Transverse colon (tissue), 4 donors: ENCODE data around the gene ATG16L1. TPM values are rescaled to one million over a fixed set of nuclear protein-coding genes. Genes with fewer than 3 reads are reported as not detected.

Experiments used
- DNase-seq: peaks from one replicate; pipeline ENCODE4 v3.0.0-alpha.2; 2019
- H3K27ac ChIP-seq, 4 donors: fragments of 200-600 bp; sonication (generic); 2 replicates each; pipeline ENCODE4 v1.5.1; 2016 to 2018; ENCODE audit warnings: inconsistent platforms in 4 of 4
- H3K27me3 ChIP-seq: fragments of 200-600 bp; sonication (generic); 2 replicates; pipeline ENCODE4 v1.5.1; 2017; ENCODE audit warnings: inconsistent platforms
- H3K36me3 ChIP-seq, 4 donors: fragments of 200-600 bp; sonication (generic); 2 replicates each; pipeline ENCODE4 v1.5.1; 2017 to 2019; ENCODE audit warnings: inconsistent platforms in 4 of 4
- H3K4me1 ChIP-seq, 4 donors: fragments of 200-600 bp; sonication (generic); 2 replicates each; pipeline ENCODE4 v1.5.1; 2017 to 2020; ENCODE audit warnings: inconsistent platforms in 4 of 4
- H3K4me3 ChIP-seq, 4 donors: fragments of 200-600 bp; sonication (generic); 1 replicate in 1 of 4; 2 replicates in 3 of 4; pipeline versions ENCODE4 v1.5.1 to v1.6.1; 2017 to 2019; ENCODE audit warnings: inconsistent platforms in 4 of 4
- H3K9me3 ChIP-seq, 2 donors: fragments of 200-600 bp; sonication (generic); 2 replicates each; pipeline ENCODE4 v1.5.1; 2017 to 2019; ENCODE audit warnings: inconsistent platforms in 2 of 2
- CTCF ChIP-seq, 5 experiments: fragments of 200-600 bp in 3 of 5; fragments of 450-650 bp in 2 of 5; sonication (generic) in 3 of 5; IDR thresholded peaks; 1 replicate in 2 of 5; 2 replicates in 3 of 5; pipeline ENCODE4 v1.5.1; 2016 to 2017; ENCODE audit warnings: antibody characterized with exemption in 5 of 5, inconsistent platforms in 3 of 5, mild to moderate bottlenecking in 2 of 5, moderate library complexity in 1 of 5
- EP300 ChIP-seq: sonication (generic); formaldehyde crosslinking; IDR thresholded peaks from one replicate; pipeline ENCODE4 v1.6.1; 2017; ENCODE audit warnings: antibody characterized with exemption, low read depth
- POLR2A ChIP-seq: fragments of 450-650 bp; IDR thresholded peaks from one replicate; pipeline ENCODE4 v1.6.1; 2016; ENCODE audit warnings: antibody characterized with exemption, mild to moderate bottlenecking, moderate library complexity
- POLR2AphosphoS5 ChIP-seq, 3 donors: sonication (generic); formaldehyde crosslinking; IDR thresholded peaks; one replicate each; pipeline ENCODE4 v1.6.1; 2016; ENCODE audit warnings: antibody characterized with exemption in 3 of 3
- WGBS, 2 donors: methylation state at CpG; one replicate each; pipeline ENCODE4 v1.1.5; 2018; ENCODE audit warnings: low coverage in 1 of 2; 5-methylcytosine and 5-hydroxymethylcytosine counted together
- in situ Hi-C, 4 donors: fragments of 200-750 bp; cut with MboI; loops; one replicate each; pipeline versions ENCODE4 v1.15.0 to v1.15.1; 2017; ENCODE audit warnings: low sequenced_read_pairs in 3 of 4, low pct_ligation_motif_present in 1 of 4, low pct_unique_long_range_greater_than_20kb in 1 of 4
- intact Hi-C: fragments of 100-400 bp; cut with DNase I; formaldehyde crosslinking; loops from one replicate; pipeline ENCODE4 v1.15.1; 2023; ENCODE audit warnings: low total_unique reads
- total RNA-seq, 4 donors: library from RNA; depleted of rRNA; stranded (reverse); fragments of >200 nt; gene quantifications; one replicate each; pipeline ENCODE4 v1.1.0, GENCODE V29; 2016

The ATG16L1 gene
- total RNA-seq, 4 donors from 2014 or later: 10.1 to 101 (median 50.3) TPM

GRCh38 chr2:233217892-233218377 lies 33.5 kb upstream of the ATG16L1 start:
- H3K4me3 ChIP-seq: no peak overlapping the region
- no peaks in the 10 kb centered on the region for H3K9me3 ChIP-seq
- H3K27ac ChIP-seq: no peak overlapping the region
- no peak for DNase-seq
- WGBS, 2 donors: 69 to 100% methylated on average over 2 to 8 of the region's 8 CpGs
- no peaks in the 10 kb centered on the region for H3K4me1 ChIP-seq
- intact Hi-C loops (no loop called here), in situ Hi-C loops (no loop called here)
- H3K27me3 ChIP-seq: no peaks in the 10 kb centered on the region
- no peaks in the 10 kb centered on the region for H3K36me3 ChIP-seq
- TF ChIP-seq POLR2A (no peak), EP300 (no peak), CTCF (IDR thresholded peaks at IDR 0.05) (no peak), POLR2AphosphoS5 (IDR thresholded peaks at IDR 0.05) (no peak)

GRCh38 chr2:233218836-233219235 lies 32.6 kb upstream of the ATG16L1 start:
- Histone ChIP-seq H3K27me3 (no peaks in the 10 kb centered on the region), H3K36me3 (no peaks in the 10 kb centered on the region), H3K4me3 (no peak overlapping the region), H3K27ac (no peak overlapping the region), H3K9me3 (no peaks in the 10 kb centered on the region), H3K4me1 (no peaks in the 10 kb centered on the region)
- TF ChIP-seq POLR2AphosphoS5 (IDR thresholded peaks at IDR 0.05) (no peak), POLR2A (no peak)
- in situ Hi-C loops (no loop called here), intact Hi-C loops (no loop called here)
- WGBS, 2 donors: 99% methylated on average over 6 of the region's 6 CpGs; no CpG with 5 or more reads in 1 of the 2 donors
- DNase-seq: no peak

GRCh38 chr2:233219848-233220247 lies 31.6 kb upstream of the ATG16L1 start:
- no peak for TF ChIP-seq POLR2AphosphoS5 (IDR thresholded peaks at IDR 0.05)
- no peak for TF ChIP-seq EP300
- TF ChIP-seq POLR2A: no peak
- TF ChIP-seq CTCF (IDR thresholded peaks at IDR 0.05): no peak
- no peak overlapping the region for H3K4me3 ChIP-seq
- no peaks in the 10 kb centered on the region for H3K4me1 ChIP-seq
- in situ Hi-C loops (no loop called here), intact Hi-C loops (loop anchor here (2.0 kb wide), 1 partner anchor 29 kb away; no protein-coding TSS in a partner anchor)
- H3K27me3 ChIP-seq: no peaks in the 10 kb centered on the region
- no peaks in the 10 kb centered on the region for H3K36me3 ChIP-seq
- no peak for DNase-seq
- 94 to 100% methylated on average over 1 of the region's 1 CpG for WGBS, 2 donors
- no peak overlapping the region for H3K27ac ChIP-seq
- no peaks in the 10 kb centered on the region for H3K9me3 ChIP-seq

GRCh38 chr2:233221378-233222063 lies 30.0 kb upstream of the ATG16L1 start:
- in situ Hi-C loops: no loop called here

GRCh38 chr2:233223059-233223894 lies 28.2 kb upstream of the ATG16L1 start:
- in situ Hi-C loops: no loop called here
- intact Hi-C loops: no loop called here
- no peak for DNase-seq
- no peak overlapping the region for H3K4me3 ChIP-seq
- H3K9me3 ChIP-seq: no peaks in the 10 kb centered on the region
- WGBS, 2 donors: 84 to 86% methylated on average over 10 to 14 of the region's 14 CpGs
- H3K4me1 ChIP-seq: no peaks in the 10 kb centered on the region
- H3K36me3 ChIP-seq: no peaks in the 10 kb centered on the region
- TF ChIP-seq POLR2AphosphoS5 (IDR thresholded peaks at IDR 0.05): no peak
- TF ChIP-seq CTCF (IDR thresholded peaks at IDR 0.05): no peak
- TF ChIP-seq EP300: no peak
- no peak for TF ChIP-seq POLR2A
- H3K27ac ChIP-seq: no peak overlapping the region
- H3K27me3 ChIP-seq: no peaks in the 10 kb centered on the region

More at GRCh38 chr2:233221378-233222063, 30.0 kb upstream of the ATG16L1 start:
- Histone ChIP-seq H3K4me3 (no peak overlapping the region), H3K27me3 (no peaks in the 10 kb centered on the region), H3K27ac (no peak overlapping the region), H3K36me3 (no peaks in the 10 kb centered on the region), H3K4me1 (no peaks in the 10 kb centered on the region), H3K9me3 (no peaks in the 10 kb centered on the region)
- TF ChIP-seq POLR2A: no peak
- intact Hi-C loops: loop anchor here (2.0 kb wide), 1 partner anchor 31 kb away; no protein-coding TSS in a partner anchor
- DNase-seq: no peak
- 86% methylated on average over 2 of the region's 2 CpGs; no CpG with 5 or more reads in 1 of the 2 donors for WGBS, 2 donors
